IMR-90 (cell line): ENCODE measurements around the gene MYO9B. TPM values are rescaled to one million over a fixed set of nuclear protein-coding genes. Genes with fewer than 3 reads are reported as not detected.

Source experiments
- ATAC-seq: fragments of 200-7000 bp; cut with Tn5 transposase; 2 replicates; pipeline ENCODE4 v1.9.1; 2020; ENCODE audit warnings: low read depth, mild to moderate bottlenecking, moderate library complexity
- BruUV-seq: library from RNA; stranded (reverse); fragments of 400-500 nt; replicated peaks from 2 replicates; lab custom pipeline; 2021; lab: Mats Ljungman, UMichigan
- CTCF ChIA-PET: fragments of 300-600 bp; formaldehyde crosslinking; extraction: SDS; loops from one replicate; lab custom pipeline; 2021; ENCODE audit warnings: antibody characterized with exemption; lab: Yijun Ruan, JAX
- POLR2A ChIA-PET: fragments of 300-600 bp; sonication (Branson Sonifier 250); formaldehyde crosslinking; loops from one replicate; lab custom pipeline; 2022; ENCODE audit warnings: antibody characterized with exemption; ENCODE audit not compliant: unreplicated experiment; lab: Charles Lee
- DNase-seq: peaks from one replicate; pipeline ENCODE4 v3.0.0; 2013
- H2AFZ ChIP-seq: replicated peaks from 2 replicates; pipeline ENCODE3; 2013; ENCODE audit warnings: low read length, mild to moderate bottlenecking; ENCODE audit not compliant: poor library complexity
- H2AK5ac ChIP-seq: 2 replicates; pipeline ENCODE4 v1.6.1; 2013; ENCODE audit warnings: low read depth, low read length, inconsistent platforms
- H2AK9ac ChIP-seq: replicated peaks from 2 replicates; pipeline ENCODE3; 2013; ENCODE audit warnings: mild to moderate bottlenecking, low read depth, low read length, moderate library complexity; ENCODE audit not compliant: poor library complexity
- H2BK120ac ChIP-seq: 2 replicates; pipeline ENCODE4 v1.6.1; 2013; ENCODE audit warnings: low read depth, low read length, inconsistent platforms
- H2BK15ac ChIP-seq: 3 replicates; pipeline ENCODE4 v1.6.1; 2013; ENCODE audit warnings: low read depth, low read length, inconsistent platforms
- H2BK20ac ChIP-seq: 2 replicates; pipeline ENCODE4 v1.6.1; 2013; ENCODE audit warnings: low read depth, mild to moderate bottlenecking, inconsistent platforms, low read length, moderate library complexity
- H2BK5ac ChIP-seq: 2 replicates; pipeline ENCODE4 v1.6.1; 2013; ENCODE audit warnings: mild to moderate bottlenecking, low read depth, low read length, inconsistent platforms; ENCODE audit not compliant: poor library complexity, severe bottlenecking
- H3K14ac ChIP-seq: replicated peaks from 2 replicates; pipeline ENCODE4 v1.6.1; 2013; ENCODE audit warnings: low read depth, low read length, inconsistent platforms
- H3K18ac ChIP-seq: 2 replicates; pipeline ENCODE4 v1.6.1; 2013; ENCODE audit warnings: low read depth, low read length, control low read depth
- H3K23ac ChIP-seq: 2 replicates; pipeline ENCODE4 v1.6.1; 2013; ENCODE audit warnings: low read depth, low read length, inconsistent platforms
- H3K27ac ChIP-seq: 2 replicates; pipeline ENCODE4 v1.5.1; 2013; ENCODE audit warnings: mild to moderate bottlenecking, control low read depth, low read length; ENCODE audit not compliant: insufficient read depth
- H3K27me3 ChIP-seq: 2 replicates; pipeline ENCODE4 v1.6.1; 2013; ENCODE audit warnings: low read length; ENCODE audit not compliant: control insufficient read depth, insufficient read depth
- H3K36me3 ChIP-seq: 2 replicates; pipeline ENCODE4 v1.6.1; 2013; ENCODE audit warnings: low read length, mixed read lengths; ENCODE audit not compliant: control insufficient read depth, insufficient read depth
- H3K4ac ChIP-seq: 2 replicates; pipeline ENCODE4 v1.6.1; 2013; ENCODE audit warnings: low read depth, low read length, inconsistent platforms
- H3K4me1 ChIP-seq: 2 replicates; pipeline ENCODE4 v1.6.1; 2013; ENCODE audit warnings: low read length, mixed read lengths; ENCODE audit not compliant: control insufficient read depth, insufficient read depth
- H3K4me2 ChIP-seq: 2 replicates; pipeline ENCODE4 v1.6.1; 2013; ENCODE audit warnings: low read depth, mild to moderate bottlenecking, control low read depth, low read length, moderate library complexity
- H3K4me3 ChIP-seq: 2 replicates; pipeline ENCODE4 v1.5.1; 2013; ENCODE audit warnings: low read depth, mild to moderate bottlenecking, control low read depth, low read length, moderate library complexity; ENCODE audit not compliant: insufficient read depth
- H3K56ac ChIP-seq: 2 replicates; pipeline ENCODE4 v1.6.1; 2013; ENCODE audit warnings: low read length, inconsistent platforms; ENCODE audit not compliant: insufficient read depth; ENCODE audit errors: extremely low read depth
- H3K79me1 ChIP-seq, 2 experiments: 2 replicates each; pipeline ENCODE4 v1.6.1; 2013; ENCODE audit warnings: low read length in 2 of 2, inconsistent platforms in 1 of 2, low read depth in 1 of 2
- H3K9ac ChIP-seq: 2 replicates; pipeline ENCODE4 v1.6.1; 2013; ENCODE audit warnings: low read depth, low read length, control low read depth
- H3K9me1 ChIP-seq: 2 replicates; pipeline ENCODE4 v1.6.1; 2013; ENCODE audit warnings: low read length, inconsistent platforms; ENCODE audit not compliant: insufficient read depth
- H3K9me3 ChIP-seq: 2 replicates; pipeline ENCODE4 v1.6.1; 2013; ENCODE audit warnings: low read length; ENCODE audit not compliant: control insufficient read depth, insufficient read depth
- H4K20me1 ChIP-seq: 2 replicates; pipeline ENCODE4 v1.6.1; 2013; ENCODE audit warnings: low read length, inconsistent platforms; ENCODE audit not compliant: insufficient read depth
- H4K5ac ChIP-seq: 2 replicates; pipeline ENCODE4 v1.6.1; 2013; ENCODE audit warnings: mild to moderate bottlenecking, low read depth, low read length, control low read depth
- H4K8ac ChIP-seq, 2 experiments: 2 replicates each; pipeline ENCODE4 v1.6.1; 2013; ENCODE audit warnings: low read depth in 2 of 2, low read length in 2 of 2, control low read depth in 1 of 2, inconsistent platforms in 1 of 2
- H4K91ac ChIP-seq: 2 replicates; pipeline ENCODE4 v1.6.1; 2013; ENCODE audit warnings: low read depth, low read length, inconsistent platforms; ENCODE audit not compliant: insufficient read depth
- BHLHE40 ChIP-seq: fragments of 150-350 bp; IDR thresholded peaks from 2 replicates; pipeline ENCODE4 v1.6.1; 2016; ENCODE audit warnings: mild to moderate bottlenecking, low read depth, low read length
- CEBPB ChIP-seq: IDR thresholded peaks from 2 replicates; pipeline ENCODE4 v1.6.1; 2012; ENCODE audit warnings: low read depth, low read length, improper control_type of control experiment
- CHD1 ChIP-seq: IDR thresholded peaks from 2 replicates; pipeline ENCODE4 v1.6.1; 2012; ENCODE audit warnings: low read depth, low read length, improper control_type of control experiment
- CTCF ChIP-seq: conservative IDR thresholded peaks from 2 replicates; pipeline ENCODE4 v1.5.1; 2012; ENCODE audit warnings: mild to moderate bottlenecking, low read depth, low read length, improper control_type of control experiment
- ELK1 ChIP-seq: fragments of 150-350 bp; IDR thresholded peaks from 2 replicates; pipeline ENCODE4 v1.6.1; 2016; ENCODE audit warnings: low read depth, mild to moderate bottlenecking, low read length, moderate library complexity, borderline replicate concordance
- FOS ChIP-seq: fragments of 150-350 bp; IDR thresholded peaks from 2 replicates; pipeline ENCODE4 v1.6.1; 2016; ENCODE audit warnings: low read depth, low read length
- MAFK ChIP-seq: IDR thresholded peaks from 2 replicates; pipeline ENCODE4 v1.6.1; 2012; ENCODE audit warnings: low read depth, low read length, improper control_type of control experiment
- MAZ ChIP-seq: IDR thresholded peaks from 2 replicates; pipeline ENCODE4 v1.6.1; 2012; ENCODE audit warnings: low read depth, mild to moderate bottlenecking, low read length, improper control_type of control experiment, moderate library complexity, borderline replicate concordance
- MXI1 ChIP-seq: IDR thresholded peaks from 2 replicates; pipeline ENCODE4 v1.6.1; 2012; ENCODE audit warnings: low read depth, mild to moderate bottlenecking, low read length, moderate library complexity, borderline replicate concordance
- NFE2L2 ChIP-seq: fragments of 150-350 bp; IDR thresholded peaks from 2 replicates; pipeline ENCODE4 v1.6.1; 2016; ENCODE audit warnings: low read depth, mild to moderate bottlenecking, low read length
- POLR2A ChIP-seq: IDR thresholded peaks from 2 replicates; pipeline ENCODE4 v1.6.1; 2012; ENCODE audit warnings: mild to moderate bottlenecking, low read depth, low read length
- RAD21 ChIP-seq: IDR thresholded peaks from 2 replicates; pipeline ENCODE4 v1.6.1; 2012; ENCODE audit warnings: low read length, improper control_type of control experiment
- RCOR1 ChIP-seq: IDR thresholded peaks from 2 replicates; pipeline ENCODE4 v1.6.1; 2012; ENCODE audit warnings: mild to moderate bottlenecking, low read length, improper control_type of control experiment; ENCODE audit not compliant: insufficient replicate concordance
- RFX5 ChIP-seq: IDR thresholded peaks from 2 replicates; pipeline ENCODE4 v1.8.0; 2012; ENCODE audit warnings: low read depth, mild to moderate bottlenecking, low read length, moderate library complexity
- SMC3 ChIP-seq: fragments of 150-350 bp; IDR thresholded peaks from 2 replicates; pipeline ENCODE4 v1.6.1; 2016; ENCODE audit warnings: low read depth, mild to moderate bottlenecking, antibody characterized with exemption, low read length, moderate library complexity
- USF2 ChIP-seq: fragments of 150-350 bp; IDR thresholded peaks from 2 replicates; pipeline ENCODE4 v1.6.1; 2017; ENCODE audit warnings: mild to moderate bottlenecking, antibody characterized with exemption, low read length, low read depth
- WGBS, 2 experiments: methylation state at CpG; one replicate each; pipeline versions ENCODE4 v1.1.5 to v1.1.7; 2013; ENCODE audit warnings: missing lambda C conversion rate in 2 of 2; ENCODE audit not compliant: insufficient read length in 1 of 2; ENCODE audit errors: extremely low coverage in 2 of 2; 5-methylcytosine and 5-hydroxymethylcytosine counted together
- dilution Hi-C: fragments of 300-500 bp; cut with HindIII; formaldehyde crosslinking; loops from one replicate; pipeline ENCODE4 v1.14.3; 2018; ENCODE audit warnings: low sequenced_read_pairs; ENCODE audit not compliant: unreplicated experiment
- in situ Hi-C: fragments of 300-500 bp; cut with MboI; formaldehyde crosslinking; loops from 3 replicates; pipeline ENCODE4 v1.14.3; 2019; ENCODE audit warnings: low sequenced_read_pairs, inconsistent platforms, mixed read lengths
- intact Hi-C: fragments of 100-400 bp; cut with micrococcal nuclease; formaldehyde crosslinking; loops from 2 replicates; pipeline ENCODE4 v1.10.0; 2022
- polyA plus RNA-seq, 3 experiments: library from polyadenylated mRNA; depleted of rRNA; stranded (reverse); fragments of >200 nt; gene quantifications; 2 replicates each; pipeline ENCODE4 v1.2.3, GENCODE V29; 2012; ENCODE audit warnings: low replicate concordance in 1 of 3
- total RNA-seq: library from RNA; depleted of rRNA; stranded (reverse); fragments of >200 nt; gene quantifications from 2 replicates; pipeline ENCODE4 v1.2.3, GENCODE V29; 2012

MYO9B gene
- total and polyA plus RNA-seq, 2 of the 4 experiments (the other 2 are of a cell fraction), result 61.8 to 77.8 TPM

- Histone ChIP-seq H2BK5ac (no peak overlapping the region), H3K4me3 (no peak overlapping the region), H3K36me3 (no peaks in the 10 kb centered on the region), H2BK20ac (no peak overlapping the region), H4K91ac (no peak overlapping the region), H4K20me1 (no peaks in the 10 kb centered on the region), H2AK5ac (no peak overlapping the region), H4K8ac (no peak overlapping the region), H3K9me1 (no peaks in the 10 kb centered on the region), H3K9ac (no peak overlapping the region), H3K4me1 (peaks cover 2% of the 10 kb centered on the region; the same call in 1 of the 2 replicates), H3K27me3 (peaks cover 48% of the 10 kb centered on the region), H3K79me1 (no peaks in the 10 kb centered on the region), H3K56ac (no peak overlapping the region), H3K18ac (no peak overlapping the region), H3K4ac (no peak overlapping the region), H3K4me2 (peak overlapping the region; percentile 21; the same call in 1 of the 2 replicates), H4K5ac (no peak overlapping the region), H3K27ac (no peak overlapping the region), H2AFZ (peak overlapping the region; percentile 26), H3K9me3 (peaks cover 12% of the 10 kb centered on the region), H2BK15ac (no peak overlapping the region), H3K14ac (no peak overlapping the region), H2AK9ac (no peak overlapping the region), H2BK120ac (no peak overlapping the region), H3K23ac (no peak overlapping the region)
- ATAC-seq (no peak), DNase-seq (no peak)
- dilution Hi-C loops, result no loop called here
- CTCF ChIA-PET, result no interaction called here
- no TSS peak for BruUV-seq
- WGBS, 2 experiments, result 9% methylated on average over 3 of the region's 40 CpGs; no CpG with 5 or more reads in 1 of the 2 experiments
- intact Hi-C loops, result no loop called here
- in situ Hi-C loops, result no loop called here
- no peak for TF ChIP-seq CEBPB
- TF ChIP-seq RAD21, result no peak
- no peak for TF ChIP-seq SMC3
- TF ChIP-seq MAFK, result no peak
- no peak for TF ChIP-seq FOS
- TF ChIP-seq MAZ, result no peak
- TF ChIP-seq USF2, result no peak
- TF ChIP-seq BHLHE40, result no peak
- no peak for TF ChIP-seq MXI1
- TF ChIP-seq RCOR1, result no peak
- TF ChIP-seq RFX5, result no peak
- TF ChIP-seq NFE2L2, result no peak
- no peak for TF ChIP-seq POLR2A
- no peak for TF ChIP-seq CHD1
- TF ChIP-seq ELK1, result no peak
- TF ChIP-seq CTCF, result no peak
- POLR2A ChIA-PET, result no interaction called here
Measured at GRCh38 chr19:17025991-17026658, 49.5 kb upstream of the MYO9B start.
